MM.1S (cell line): ENCODE results near the gene MTHFD1L.

ENCODE experiments used
- CTCF ChIP-seq: fragments of 300-600 bp; sonication (generic); IDR thresholded peaks from 2 replicates; pipeline ENCODE4 v1.5.1; 2016; ENCODE audit warnings: antibody characterized with exemption, low read length, mixed read lengths
- EZH2 ChIP-seq: fragments of 300-600 bp; sonication (generic); optimal IDR thresholded peaks from 2 replicates; pipeline ENCODE3; 2017; ENCODE audit warnings: low read depth, mild to moderate bottlenecking, antibody characterized with exemption, low read length, mixed read lengths
- EZH2phosphoT487 ChIP-seq: fragments of 300-600 bp; sonication (generic); IDR thresholded peaks from 2 replicates; pipeline ENCODE4 v1.6.1; 2018; ENCODE audit warnings: antibody characterized with exemption, low read length

GRCh38 chr6:151091571-151091970 lies 226.1 kb downstream of the MTHFD1L start:
- no peak for TF ChIP-seq CTCF
- no peak for TF ChIP-seq EZH2phosphoT487
- no peak for TF ChIP-seq EZH2
